K562 (cell line): ENCODE data around the gene GCNT2. TPM values are rescaled to one million over a fixed set of nuclear protein-coding genes. Genes with fewer than 3 reads are reported as not detected.

ENCODE experiments used
- NR2F6 ChIP-seq: fragments of 450-650 bp; formaldehyde crosslinking; IDR thresholded peaks from 2 replicates; pipeline ENCODE4 v1.4.0; 2020; ENCODE audit warnings: mild to moderate bottlenecking
- NR3C1 ChIP-seq: sonication (generic); formaldehyde crosslinking; IDR thresholded peaks from 2 replicates; pipeline ENCODE4 v1.8.1; 2022; ENCODE audit warnings: missing genetic modification reagents
- PRDM10 ChIP-seq: fragments of 450-650 bp; IDR thresholded peaks from 2 replicates; pipeline ENCODE4 v1.6.1; 2018; ENCODE audit not compliant: partially characterized antibody
- RUNX1 ChIP-seq: sonication (generic); IDR thresholded peaks from 2 replicates; pipeline ENCODE4 v1.6.1; 2016; ENCODE audit warnings: antibody characterized with exemption, low read depth
- ZNF318 ChIP-seq, 2 experiments: fragments of 450-650 bp; IDR thresholded peaks; 2 replicates each; pipeline ENCODE4 v1.6.1; 2016; ENCODE audit warnings: mild to moderate bottlenecking in 2 of 2, borderline replicate concordance in 1 of 2, low read depth in 1 of 2, moderate library complexity in 1 of 2
- polyA plus RNA-seq, 8 experiments: library from polyadenylated mRNA; depleted of rRNA in 4 of 8; stranded (reverse) in 5 of 8; unstranded in 3 of 8; fragments of >200 nt; fragmentation: Nextera tagmentation in 2 of 8; fragmentation: Illumina TruSeq in 1 of 8; extraction: Ambion mirVana in 2 of 8; extraction: Trizol in 1 of 8; gene quantifications; 2 replicates each; pipeline versions ENCODE4 v1.2.1 to v1.2.3, GENCODE V29; 2011 to 2014; ENCODE audit warnings: inconsistent platforms in 1 of 8, missing spikeins in 1 of 8
- total RNA-seq, 7 experiments: library from RNA; depleted of rRNA in 6 of 7; stranded (reverse); fragments of >200 nt in 6 of 7; fragmentation: Illumina TruSeq in 2 of 7; extraction: Trizol in 2 of 7; gene quantifications; 2 replicates each; pipeline versions ENCODE4 v1.2.1 to v1.2.3, GENCODE V29; 2011 to 2021; ENCODE audit warnings: low replicate concordance in 1 of 7
- TF ChIP-seq, protein P1 (sequence below), 2 experiments: IDR thresholded peaks; 2 replicates each; pipeline ENCODE4 v1.6.1; 2011; ENCODE audit warnings: borderline replicate concordance in 1 of 2, control low read depth in 1 of 2, low read depth in 1 of 2, low read length in 1 of 2, mild to moderate bottlenecking in 1 of 2, mixed read lengths in 1 of 2, moderate library complexity in 1 of 2; ENCODE audit not compliant: insufficient read depth in 1 of 2, insufficient read length in 1 of 2, poor library complexity in 1 of 2, severe bottlenecking in 1 of 2; ENCODE audit errors: extremely low read depth in 1 of 2
- TF ChIP-seq, protein P2 (sequence below), 2 experiments: fragments of 450-650 bp; IDR thresholded peaks; 2 replicates each; pipeline ENCODE4 v1.6.1; 2018; ENCODE audit warnings: mild to moderate bottlenecking in 2 of 2, low read depth in 1 of 2; ENCODE audit not compliant: partially characterized antibody in 2 of 2

The GCNT2 gene
- total and polyA plus RNA-seq, 9 of the 15 experiments (the other 6 are each of a cell fraction or from before 2014, with no cell fraction given), result 0.78 to 2.6 (median 1.6) TPM

DNA sequence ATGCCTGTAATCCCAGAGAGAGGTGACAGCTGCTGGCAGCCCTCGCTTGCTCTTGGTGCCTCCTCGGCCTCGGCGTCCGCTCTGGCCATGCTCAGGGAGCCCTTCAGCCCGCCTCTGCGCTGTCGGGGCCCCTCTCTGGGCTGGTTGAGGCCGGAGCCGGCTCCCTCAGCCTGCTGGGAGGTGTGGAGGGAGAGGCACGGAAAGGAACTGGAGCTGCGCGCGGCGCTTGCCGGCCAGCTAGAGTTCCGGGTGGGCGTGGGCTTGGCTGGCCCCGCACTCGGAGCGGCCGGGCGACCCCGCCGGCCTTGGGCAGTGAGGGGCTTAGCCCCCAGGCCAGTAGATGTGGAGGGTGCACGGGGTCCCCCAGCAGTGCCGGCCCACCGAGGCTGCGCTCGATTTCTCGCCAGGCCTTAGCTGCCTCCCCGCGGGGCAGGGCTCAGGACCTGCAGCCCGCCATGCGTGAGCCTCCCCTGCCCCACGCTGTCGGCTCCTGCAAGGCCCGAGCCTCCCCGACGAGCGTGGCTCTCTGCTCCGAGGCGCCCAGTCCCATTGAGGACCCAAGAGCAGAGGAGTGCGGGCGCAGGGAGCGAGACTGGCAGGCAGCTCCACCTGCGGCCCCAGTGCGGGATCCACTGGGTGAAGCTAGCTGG lies 138.7 kb downstream of the GCNT2 start (continued):
- TF ChIP-seq ZNF318 (IDR thresholded peaks at IDR 0.05; ENCODE audit: borderline replicate concordance in 1 of 2, low read depth in 1 of 2) (no peak), PRDM10 (peak; percentile 32), NR2F6 (CRISPR knock-in tag) (no peak), NR3C1 (peak; percentile 54; the same call in 1 of the 2 replicates), RUNX1 (no peak)
- TF ChIP-seq, protein P1, sequence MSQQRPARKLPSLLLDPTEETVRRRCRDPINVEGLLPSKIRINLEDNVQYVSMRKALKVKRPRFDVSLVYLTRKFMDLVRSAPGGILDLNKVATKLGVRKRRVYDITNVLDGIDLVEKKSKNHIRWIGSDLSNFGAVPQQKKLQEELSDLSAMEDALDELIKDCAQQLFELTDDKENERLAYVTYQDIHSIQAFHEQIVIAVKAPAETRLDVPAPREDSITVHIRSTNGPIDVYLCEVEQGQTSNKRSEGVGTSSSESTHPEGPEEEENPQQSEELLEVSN (IDR thresholded peaks at IDR 0.05; ENCODE audit: borderline replicate concordance in 1 of 2, extremely low read depth in 1 of 2, insufficient read depth in 1 of 2, insufficient read length in 1 of 2, low read depth in 1 of 2, low read length in 1 of 2, poor library complexity in 1 of 2, severe bottlenecking in 1 of 2), result peak in 1 of 2 experiments; percentile 69
- TF ChIP-seq, protein P2, sequence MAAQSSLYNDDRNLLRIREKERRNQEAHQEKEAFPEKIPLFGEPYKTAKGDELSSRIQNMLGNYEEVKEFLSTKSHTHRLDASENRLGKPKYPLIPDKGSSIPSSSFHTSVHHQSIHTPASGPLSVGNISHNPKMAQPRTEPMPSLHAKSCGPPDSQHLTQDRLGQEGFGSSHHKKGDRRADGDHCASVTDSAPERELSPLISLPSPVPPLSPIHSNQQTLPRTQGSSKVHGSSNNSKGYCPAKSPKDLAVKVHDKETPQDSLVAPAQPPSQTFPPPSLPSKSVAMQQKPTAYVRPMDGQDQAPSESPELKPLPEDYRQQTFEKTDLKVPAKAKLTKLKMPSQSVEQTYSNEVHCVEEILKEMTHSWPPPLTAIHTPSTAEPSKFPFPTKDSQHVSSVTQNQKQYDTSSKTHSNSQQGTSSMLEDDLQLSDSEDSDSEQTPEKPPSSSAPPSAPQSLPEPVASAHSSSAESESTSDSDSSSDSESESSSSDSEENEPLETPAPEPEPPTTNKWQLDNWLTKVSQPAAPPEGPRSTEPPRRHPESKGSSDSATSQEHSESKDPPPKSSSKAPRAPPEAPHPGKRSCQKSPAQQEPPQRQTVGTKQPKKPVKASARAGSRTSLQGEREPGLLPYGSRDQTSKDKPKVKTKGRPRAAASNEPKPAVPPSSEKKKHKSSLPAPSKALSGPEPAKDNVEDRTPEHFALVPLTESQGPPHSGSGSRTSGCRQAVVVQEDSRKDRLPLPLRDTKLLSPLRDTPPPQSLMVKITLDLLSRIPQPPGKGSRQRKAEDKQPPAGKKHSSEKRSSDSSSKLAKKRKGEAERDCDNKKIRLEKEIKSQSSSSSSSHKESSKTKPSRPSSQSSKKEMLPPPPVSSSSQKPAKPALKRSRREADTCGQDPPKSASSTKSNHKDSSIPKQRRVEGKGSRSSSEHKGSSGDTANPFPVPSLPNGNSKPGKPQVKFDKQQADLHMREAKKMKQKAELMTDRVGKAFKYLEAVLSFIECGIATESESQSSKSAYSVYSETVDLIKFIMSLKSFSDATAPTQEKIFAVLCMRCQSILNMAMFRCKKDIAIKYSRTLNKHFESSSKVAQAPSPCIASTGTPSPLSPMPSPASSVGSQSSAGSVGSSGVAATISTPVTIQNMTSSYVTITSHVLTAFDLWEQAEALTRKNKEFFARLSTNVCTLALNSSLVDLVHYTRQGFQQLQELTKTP (IDR thresholded peaks at IDR 0.05; ENCODE audit: low read depth in 1 of 2, partially characterized antibody in 2 of 2), result no peak
